K562 (cell line): Measurements from ENCODE around the gene RTL1. TPM values are rescaled to one million over a fixed set of nuclear protein-coding genes. Genes with fewer than 3 reads are reported as not detected.

Experiments
- BMI1 ChIP-seq: fragments of 150-350 bp; IDR thresholded peaks from 2 replicates; pipeline ENCODE4 v1.6.1; 2014; ENCODE audit warnings: low read length
- BRCA1 ChIP-seq, 2 experiments: fragments of 450-650 bp in 1 of 2; sonication (generic) in 1 of 2; formaldehyde crosslinking in 1 of 2; IDR thresholded peaks; 2 replicates each; pipeline versions ENCODE4 v1.5.0 to v1.6.1; 2017 to 2020; ENCODE audit warnings: mild to moderate bottlenecking in 1 of 2, missing genetic modification reagents in 1 of 2
- BRD4 ChIP-seq: fragments of 200-600 bp; sonication (generic); IDR thresholded peaks from 2 replicates; pipeline ENCODE4 v1.6.1; 2017; ENCODE audit warnings: inconsistent platforms
- CBX3 ChIP-seq, 2 experiments: IDR thresholded peaks; 1 replicate in 1 of 2; 2 replicates in 1 of 2; pipeline ENCODE4 v1.6.1; 2012; ENCODE audit warnings: inconsistent platforms in 2 of 2, low read length in 2 of 2, borderline replicate concordance in 1 of 2, control low read depth in 1 of 2
- GATA2 ChIP-seq: sonication (generic); formaldehyde crosslinking; IDR thresholded peaks from 2 replicates; pipeline ENCODE4 v1.4.0; 2020; ENCODE audit warnings: mild to moderate bottlenecking, missing genetic modification reagents
- HMG20B ChIP-seq: fragments of 250-450 bp; sonication (Bioruptor Pico); IDR thresholded peaks from 2 replicates; pipeline ENCODE4 v1.5.0; 2021; ENCODE audit warnings: mild to moderate bottlenecking
- HOXB6 ChIP-seq: fragments of 250-450 bp; sonication (Bioruptor Pico); IDR thresholded peaks from 2 replicates; pipeline ENCODE4 v1.5.1; 2022; ENCODE audit warnings: mild to moderate bottlenecking, borderline replicate concordance
- KLF13 ChIP-seq: fragments of 450-650 bp; IDR thresholded peaks from 2 replicates; pipeline ENCODE4 v1.6.1; 2016; ENCODE audit warnings: missing genetic modification characterization, low read depth, mild to moderate bottlenecking, missing compliant biosample characterization, moderate library complexity, borderline replicate concordance
- MAFK ChIP-seq: IDR thresholded peaks from 2 replicates; pipeline ENCODE4 v1.6.1; 2011; ENCODE audit warnings: low read length, improper control_type of control experiment
- NFATC3 ChIP-seq: fragments of 450-650 bp; IDR thresholded peaks from 2 replicates; pipeline ENCODE4 v1.6.1; 2017; ENCODE audit warnings: mild to moderate bottlenecking
- NFIX ChIP-seq: fragments of 250-450 bp; sonication (Bioruptor Pico); IDR thresholded peaks from 2 replicates; pipeline ENCODE4 v1.4.0; 2020; ENCODE audit warnings: low read depth, mild to moderate bottlenecking, moderate library complexity
- PATZ1 ChIP-seq: fragments of 250-450 bp; sonication (Bioruptor Pico); IDR thresholded peaks from 2 replicates; pipeline ENCODE4 v1.5.0; 2020; ENCODE audit warnings: mild to moderate bottlenecking, borderline replicate concordance
- RAD21 ChIP-seq, 2 experiments: fragments of 250-450 bp in 1 of 2; fragments of 450-650 bp in 1 of 2; sonication (Bioruptor Pico) in 1 of 2; formaldehyde crosslinking in 1 of 2; IDR thresholded peaks in 1 of 2; conservative IDR thresholded peaks in 1 of 2; 2 replicates each; pipeline versions ENCODE4 v1.4.0 to v1.8.0; 2020 to 2022; ENCODE audit warnings: mild to moderate bottlenecking in 2 of 2, moderate library complexity in 1 of 2
- SRSF9 ChIP-seq: fragments of 200-400 bp; formaldehyde crosslinking; IDR thresholded peaks from 2 replicates; pipeline ENCODE4 v1.6.1; 2017; ENCODE audit warnings: low read depth, low read length, borderline replicate concordance
- YY1 ChIP-seq, 3 experiments: IDR thresholded peaks; 2 replicates each; pipeline ENCODE4 v1.6.1; 2011; ENCODE audit warnings: low read length in 2 of 3, mild to moderate bottlenecking in 2 of 3, moderate library complexity in 2 of 3, borderline replicate concordance in 1 of 3, control low read depth in 1 of 3, low read depth in 1 of 3; ENCODE audit not compliant: insufficient read depth in 3 of 3, insufficient replicate concordance in 2 of 3, control insufficient read depth in 1 of 3, insufficient read length in 1 of 3; ENCODE audit errors: extremely low read depth in 1 of 3
- ZBTB33 ChIP-seq: sonication (generic); formaldehyde crosslinking; IDR thresholded peaks from 2 replicates; pipeline ENCODE4 v1.8.1; 2023; ENCODE audit warnings: mild to moderate bottlenecking, missing genetic modification reagents
- ZC3H8 ChIP-seq: fragments of 450-650 bp; IDR thresholded peaks from 2 replicates; pipeline ENCODE4 v1.6.1; 2017
- ZEB2 ChIP-seq: fragments of 450-650 bp; IDR thresholded peaks from 2 replicates; pipeline ENCODE4 v1.6.1; 2016
- ZNF324 ChIP-seq: fragments of 250-450 bp; sonication (Bioruptor Pico); IDR thresholded peaks from 2 replicates; pipeline ENCODE4 v1.4.0; 2020; ENCODE audit warnings: mild to moderate bottlenecking
- ZNF347 ChIP-seq: fragments of 450-650 bp; formaldehyde crosslinking; IDR thresholded peaks from 2 replicates; pipeline ENCODE4 v1.4.0; 2020; ENCODE audit warnings: low read depth, mild to moderate bottlenecking, moderate library complexity
- ZNF41 ChIP-seq: fragments of 250-450 bp; sonication (Bioruptor Pico); conservative IDR thresholded peaks from 2 replicates; pipeline ENCODE4 v1.4.0; 2020; ENCODE audit warnings: mild to moderate bottlenecking
- polyA plus RNA-seq, 8 experiments: library from polyadenylated mRNA; depleted of rRNA in 4 of 8; stranded (reverse) in 5 of 8; unstranded in 3 of 8; fragments of >200 nt; fragmentation: Nextera tagmentation in 2 of 8; fragmentation: Illumina TruSeq in 1 of 8; extraction: Ambion mirVana in 2 of 8; extraction: Trizol in 1 of 8; gene quantifications; 2 replicates each; pipeline versions ENCODE4 v1.2.1 to v1.2.3, GENCODE V29; 2011 to 2014; ENCODE audit warnings: inconsistent platforms in 1 of 8, missing spikeins in 1 of 8
- total RNA-seq, 7 experiments: library from RNA; depleted of rRNA in 6 of 7; stranded (reverse); fragments of >200 nt in 6 of 7; fragmentation: Illumina TruSeq in 2 of 7; extraction: Trizol in 2 of 7; gene quantifications; 2 replicates each; pipeline versions ENCODE4 v1.2.1 to v1.2.3, GENCODE V29; 2011 to 2021; ENCODE audit warnings: low replicate concordance in 1 of 7
- TF ChIP-seq, protein P1 (sequence below), 2 experiments: fragments of 450-650 bp in 1 of 2; sonication (generic) in 1 of 2; formaldehyde crosslinking in 1 of 2; IDR thresholded peaks in 1 of 2; conservative IDR thresholded peaks in 1 of 2; 2 replicates each; pipeline versions ENCODE4 v1.6.1 to v1.8.1; 2016 to 2023; ENCODE audit warnings: mild to moderate bottlenecking in 2 of 2, moderate library complexity in 2 of 2, inconsistent platforms in 1 of 2, missing genetic modification reagents in 1 of 2

The RTL1 gene
- total and polyA plus RNA-seq, 9 of the 15 experiments (the other 6 are each of a cell fraction or from before 2014, with no cell fraction given), result not detected

GRCh38 chr14:100871234-100872186, 32.0 kb downstream of the RTL1 start (continued):
- TF ChIP-seq NFATC3, result no peak
- no peak for TF ChIP-seq KLF13
- no peak for TF ChIP-seq MAFK
- no peak for TF ChIP-seq YY1 (IDR thresholded peaks at IDR 0.05; ENCODE audit: borderline replicate concordance in 1 of 3, control insufficient read depth in 1 of 3, extremely low read depth in 1 of 3, insufficient read depth in 3 of 3, insufficient read length in 1 of 3, insufficient replicate concordance in 2 of 3, low read depth in 1 of 3, low read length in 2 of 3)
- peak; percentile 93 for TF ChIP-seq ZEB2
- no peak for TF ChIP-seq HOXB6 (CRISPR knock-in tag)
- TF ChIP-seq, protein P1, sequence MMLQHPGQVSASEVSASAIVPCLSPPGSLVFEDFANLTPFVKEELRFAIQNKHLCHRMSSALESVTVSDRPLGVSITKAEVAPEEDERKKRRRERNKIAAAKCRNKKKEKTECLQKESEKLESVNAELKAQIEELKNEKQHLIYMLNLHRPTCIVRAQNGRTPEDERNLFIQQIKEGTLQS (IDR thresholded peaks at IDR 0.05), result peak; percentile 75
- TF ChIP-seq, protein P1 (CRISPR knock-in tag; conservative IDR thresholded peaks at IDR 0.05), result no peak
- no peak for TF ChIP-seq PATZ1
- no peak for TF ChIP-seq HMG20B (CRISPR knock-in tag)
- no peak for TF ChIP-seq NFIX
- TF ChIP-seq ZNF347, result no peak
- TF ChIP-seq ZBTB33 (CRISPR knock-in tag), result peak; percentile 19; the same call in 1 of the 2 replicates
- TF ChIP-seq RAD21 (CRISPR knock-in tag; conservative IDR thresholded peaks at IDR 0.05 in 1 of 2, IDR thresholded peaks at IDR 0.05 in 1 of 2), result no peak
- TF ChIP-seq BRD4, result no peak
- no peak for TF ChIP-seq CBX3 (IDR thresholded peaks at IDR 0.05; ENCODE audit: borderline replicate concordance in 1 of 2, low read length in 2 of 2)
- TF ChIP-seq BRCA1 (IDR thresholded peaks at IDR 0.05), result no peak
- no peak for TF ChIP-seq BRCA1 (CRISPR knock-in tag; IDR thresholded peaks at IDR 0.05)
- TF ChIP-seq ZNF41 (CRISPR knock-in tag), result no peak
- no peak for TF ChIP-seq ZNF324
- no peak for TF ChIP-seq SRSF9
- no peak for TF ChIP-seq BMI1
- peak; percentile 67 for TF ChIP-seq GATA2
- no peak for TF ChIP-seq ZC3H8
